Psoas muscle (tissue), 8 donors: ENCODE data around the gene TBC1D14. TPM values are rescaled to one million over a fixed set of nuclear protein-coding genes. Genes with fewer than 3 reads are reported as not detected.

ENCODE experiments used
- ATAC-seq, 4 donors: fragments of 200-7000 bp; cut with Tn5 transposase; one replicate each; pipeline ENCODE4 v1.9.1; 2020; ENCODE audit warnings: moderate library complexity in 3 of 4, mild to moderate bottlenecking in 2 of 4
- DNase-seq, 2 donors: peaks; one replicate each; pipeline ENCODE4 v3.0.0-alpha.2; 2020
- H3K27ac ChIP-seq: fragments of 200-600 bp; one replicate; pipeline ENCODE4 v1.8.0; 2022
- H3K27me3 ChIP-seq, 3 donors: fragments of 200-600 bp in 1 of 3; one replicate each; pipeline versions ENCODE4 v1.6.1 to v1.8.0; 2013 to 2022; ENCODE audit warnings: low read length in 2 of 3, mild to moderate bottlenecking in 2 of 3, moderate library complexity in 1 of 3; ENCODE audit not compliant: insufficient read depth in 3 of 3
- H3K36me3 ChIP-seq, 2 donors: fragments of 200-600 bp in 1 of 2; one replicate each; pipeline versions ENCODE4 v1.6.1 to v1.8.0; 2013 to 2022; ENCODE audit warnings: low read depth in 1 of 2, mild to moderate bottlenecking in 1 of 2, moderate library complexity in 1 of 2; ENCODE audit not compliant: insufficient read depth in 1 of 2
- H3K4me1 ChIP-seq: fragments of 200-600 bp; one replicate; pipeline ENCODE4 v1.8.0; 2022
- H3K4me3 ChIP-seq: fragments of 200-600 bp; one replicate; pipeline ENCODE4 v1.8.0; 2022; ENCODE audit warnings: mild to moderate bottlenecking
- H3K9me3 ChIP-seq: fragments of 200-600 bp; one replicate; pipeline ENCODE4 v1.8.0; 2022
- CTCF ChIP-seq: fragments of 200-600 bp; IDR thresholded peaks from one replicate; pipeline ENCODE4 v1.8.0; 2022; ENCODE audit warnings: antibody characterized with exemption
- WGBS, 3 donors: extraction: QIAGEN DNeasy Blood & Tissue Kit; methylation state at CpG; one replicate each; pipeline versions ENCODE4 v1.1.6 to v1.1.7; 2013; 5-methylcytosine and 5-hydroxymethylcytosine counted together
- intact Hi-C, 2 donors: fragments of 100-400 bp; cut with DNase I; formaldehyde crosslinking; loops; one replicate each; pipeline versions ENCODE4 v1.11.0 to v1.14.2; 2022
- polyA plus RNA-seq, 3 donors: library from polyadenylated mRNA; stranded (reverse); fragments of 200-250 nt; gene quantifications; one replicate each; pipeline ENCODE4 v1.2.3, GENCODE V29; 2013
- total RNA-seq, 4 donors: library from RNA; stranded (reverse); fragmentation: NEBNext Ultra II Directional in 2 of 4; extraction: Animal tissue kit (Norgen Biotek cat#: 25700) in 2 of 4; gene quantifications; one replicate each; pipeline versions ENCODE4 v1.2.1 to v1.2.4, GENCODE V29; 2021 to 2023
- donor health status: healthy with polysubstance abuse.
- donor health status: DM: no; HTN: no; CAD: no; lungs with moderate emphysema.
- donor health status: Bipolar disorder and iron deficiency.
- donor health status: healthy.
- donor health status: DM: yes; HTN: yes; CAD: no.
- donor health status: DM: no; HTN: no; CAD: no.
- donor health status: DM: no; HTN: no; CAD: no.
- donor health status: DM: yes; HTN: yes; CAD: no.

Gene TBC1D14
- total and polyA plus RNA-seq, 7 donors, result 14.7 to 45.5 (median 33.1) TPM

GRCh38 chr4:6926081-6926480 lies 16.5 kb downstream of the TBC1D14 start:
- ATAC-seq (no peak), DNase-seq (no peak)
- no peak for TF ChIP-seq CTCF
- peaks cover 0 to 9% of the 10 kb centered on the region in 2 donors for H3K36me3 ChIP-seq
- H3K27ac ChIP-seq, result no peak overlapping the region
- intact Hi-C loops, result no loop called here
- no peaks in the 10 kb centered on the region for H3K27me3 ChIP-seq
- no peak overlapping the region for H3K4me3 ChIP-seq
- H3K4me1 ChIP-seq, result peaks cover 45% of the 10 kb centered on the region
- WGBS, 3 donors, result 88 to 92% (median 89%) methylated on average over 19 of the region's 19 CpGs
- no peaks in the 10 kb centered on the region for H3K9me3 ChIP-seq

GRCh38 chr4:6926681-6927478 lies 17.3 kb downstream of the TBC1D14 start:
- intact Hi-C loops, result no loop called here
- Histone ChIP-seq H3K36me3 (peaks cover 0 to 9% of the 10 kb centered on the region in 2 donors), H3K27ac (no peak overlapping the region), H3K4me1 (peaks cover 50% of the 10 kb centered on the region), H3K9me3 (no peaks in the 10 kb centered on the region), H3K4me3 (no peak overlapping the region), H3K27me3 (no peaks in the 10 kb centered on the region)
- ATAC-seq, result no peak
- TF ChIP-seq CTCF, result no peak
- 70 to 86% (median 71%) methylated on average over 12 to 13 of the region's 13 CpGs for WGBS, 3 donors
- DNase-seq, result peak in 1 of 2 donors; percentile 61

DNA sequence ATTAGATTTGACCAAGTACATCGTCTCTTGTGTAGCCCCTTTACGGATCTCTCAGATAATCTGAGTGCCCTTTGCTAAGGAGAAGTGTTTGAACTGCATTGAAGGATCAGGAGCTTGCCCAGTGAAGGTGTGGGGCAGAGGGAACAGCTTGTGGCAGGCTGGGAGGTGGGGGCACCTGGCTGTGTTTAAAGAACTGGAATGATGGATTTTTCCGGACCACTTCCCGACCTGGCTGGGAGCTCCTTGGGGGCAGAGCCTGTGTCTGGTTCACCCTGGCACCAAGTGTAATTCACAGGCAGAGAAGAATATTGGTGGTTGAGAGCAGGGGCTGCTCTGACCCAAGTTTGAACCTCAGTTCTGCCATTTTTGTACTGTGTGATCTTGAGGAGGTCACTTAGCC lies 18.5 kb downstream of the TBC1D14 start:
- H3K4me3 ChIP-seq, result no peak overlapping the region
- no peak overlapping the region for H3K27ac ChIP-seq
- DNase-seq (no peak), ATAC-seq (no peak)
- no peak for TF ChIP-seq CTCF
- peaks cover 50% of the 10 kb centered on the region for H3K4me1 ChIP-seq
- WGBS, 3 donors, result 85 to 95% (median 87%) methylated on average over 4 of the region's 4 CpGs
- intact Hi-C loops, result no loop called here
- H3K36me3 ChIP-seq, result peaks cover 0 to 9% of the 10 kb centered on the region in 2 donors
- H3K9me3 ChIP-seq, result no peaks in the 10 kb centered on the region
- H3K27me3 ChIP-seq, result no peaks in the 10 kb centered on the region

GRCh38 chr4:6929339-6929811 lies 19.7 kb downstream of the TBC1D14 start:
- DNase-seq, result no peak
- TF ChIP-seq CTCF, result no peak
- 57 to 73% (median 66%) methylated on average over 9 of the region's 9 CpGs for WGBS, 3 donors
- H3K4me1 ChIP-seq, result peaks cover 45% of the 10 kb centered on the region
- no peaks in the 10 kb centered on the region for H3K9me3 ChIP-seq
- H3K36me3 ChIP-seq, result no peaks in the 10 kb centered on the region
- peak; percentile 53 to 64 (median 56) for ATAC-seq
- no peaks in the 10 kb centered on the region for H3K27me3 ChIP-seq
- H3K27ac ChIP-seq, result peak overlapping the region; percentile 36
- intact Hi-C loops, result no loop called here
- H3K4me3 ChIP-seq, result peak overlapping the region; percentile 9
